ENCODE results near the gene PELI3.

The PELI3 gene

DNA sequence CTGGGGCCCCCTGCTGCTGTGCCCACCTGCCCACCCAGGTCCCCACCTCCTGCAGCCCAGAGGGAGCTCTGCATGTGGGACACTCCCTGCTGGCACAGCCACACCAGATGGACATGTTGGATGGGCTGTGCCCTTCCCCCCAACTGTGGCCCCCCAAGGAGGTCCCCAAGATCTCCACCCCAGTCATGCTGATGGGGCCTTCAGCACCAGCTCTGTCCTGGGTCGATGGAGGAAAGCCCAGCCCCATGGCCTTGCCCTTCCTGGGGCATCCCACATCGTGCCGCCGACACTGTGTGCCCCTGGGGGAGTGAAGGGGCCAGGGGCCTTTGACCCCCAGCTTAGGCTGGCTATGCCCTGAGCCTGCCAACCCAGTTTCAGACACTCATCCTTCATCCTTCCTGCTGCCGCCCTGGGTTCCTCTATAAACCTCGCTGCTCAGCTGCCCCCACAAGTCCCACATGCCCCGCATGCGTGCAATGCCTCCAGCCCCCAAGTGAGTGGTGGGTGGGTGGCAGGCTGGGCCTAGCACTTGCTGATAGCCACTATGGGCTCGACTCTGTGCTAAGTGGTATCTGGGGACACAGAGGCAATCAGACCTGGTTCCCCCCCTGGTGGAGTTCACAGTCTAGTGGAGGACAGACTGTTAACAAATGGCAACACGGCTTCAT lies 9.6 kb downstream of the PELI3 start:
- no peak for DNase-seq

DNA sequence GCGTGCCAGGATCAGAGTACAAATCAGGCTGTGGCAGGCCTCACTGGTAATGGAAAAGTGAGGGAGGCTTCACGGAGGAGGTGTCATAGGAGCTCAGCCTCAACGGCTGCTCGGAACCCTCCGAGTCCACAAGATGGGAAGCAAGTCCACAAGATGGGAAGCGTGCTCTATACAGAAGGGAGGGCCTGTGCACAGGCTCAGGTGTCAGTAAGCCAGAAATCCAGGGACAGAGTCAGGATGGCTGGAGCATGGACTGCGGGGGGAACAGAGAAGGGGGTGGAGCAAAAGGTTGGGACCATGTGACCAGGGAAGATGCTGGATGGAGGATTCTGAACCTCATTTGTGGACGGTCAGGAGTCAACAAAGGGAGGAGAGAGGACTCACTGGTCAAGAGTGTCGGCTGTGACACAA lies 10.1 kb downstream of the PELI3 start:
- no peak for DNase-seq

DNA sequence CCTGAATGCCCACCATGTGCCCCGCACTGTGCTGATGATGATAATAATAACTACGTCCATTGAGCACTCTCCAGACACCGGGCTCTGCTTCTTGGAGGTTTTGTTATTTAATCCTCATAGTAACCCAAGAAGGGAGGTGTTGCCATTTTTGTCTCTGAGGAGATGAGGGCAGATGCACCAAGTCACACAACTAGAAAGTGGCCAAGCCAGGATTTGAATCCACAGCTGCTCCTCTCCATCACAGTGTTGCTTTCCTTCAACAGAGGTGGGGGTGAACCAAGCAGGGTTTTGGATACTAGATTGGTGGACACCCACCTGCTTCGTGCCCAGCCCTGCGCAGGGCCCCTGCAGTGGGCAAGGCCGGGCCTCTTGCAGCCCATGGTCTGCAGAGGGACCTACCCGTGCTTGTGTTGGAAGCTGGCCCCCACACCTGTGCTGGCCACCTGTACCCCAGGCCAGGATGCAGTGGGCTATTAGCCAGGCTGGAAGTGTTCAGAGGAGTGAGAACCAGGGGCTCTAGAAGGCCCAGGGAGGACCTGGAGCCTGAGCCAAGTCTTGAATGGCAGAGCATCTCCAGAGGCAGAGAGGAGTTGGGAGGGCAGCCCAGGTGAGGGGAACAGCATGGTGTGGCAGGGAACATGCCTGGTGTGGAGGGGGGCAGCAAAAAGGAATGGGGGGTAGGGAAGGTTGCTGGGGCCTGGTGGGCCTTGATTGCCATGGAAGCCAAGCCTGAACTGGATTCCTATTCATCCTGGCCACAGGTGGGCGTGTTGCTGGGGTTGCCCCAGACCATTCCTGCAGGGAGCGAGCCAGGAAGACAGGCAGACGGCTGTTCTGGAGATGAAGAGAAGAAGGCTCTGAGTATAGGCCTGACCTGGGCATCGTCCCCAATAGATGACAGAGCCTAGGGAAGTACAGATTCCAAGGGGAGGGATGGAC lies 10.8 kb downstream of the PELI3 start:
- DNase-seq: no peak

DNA sequence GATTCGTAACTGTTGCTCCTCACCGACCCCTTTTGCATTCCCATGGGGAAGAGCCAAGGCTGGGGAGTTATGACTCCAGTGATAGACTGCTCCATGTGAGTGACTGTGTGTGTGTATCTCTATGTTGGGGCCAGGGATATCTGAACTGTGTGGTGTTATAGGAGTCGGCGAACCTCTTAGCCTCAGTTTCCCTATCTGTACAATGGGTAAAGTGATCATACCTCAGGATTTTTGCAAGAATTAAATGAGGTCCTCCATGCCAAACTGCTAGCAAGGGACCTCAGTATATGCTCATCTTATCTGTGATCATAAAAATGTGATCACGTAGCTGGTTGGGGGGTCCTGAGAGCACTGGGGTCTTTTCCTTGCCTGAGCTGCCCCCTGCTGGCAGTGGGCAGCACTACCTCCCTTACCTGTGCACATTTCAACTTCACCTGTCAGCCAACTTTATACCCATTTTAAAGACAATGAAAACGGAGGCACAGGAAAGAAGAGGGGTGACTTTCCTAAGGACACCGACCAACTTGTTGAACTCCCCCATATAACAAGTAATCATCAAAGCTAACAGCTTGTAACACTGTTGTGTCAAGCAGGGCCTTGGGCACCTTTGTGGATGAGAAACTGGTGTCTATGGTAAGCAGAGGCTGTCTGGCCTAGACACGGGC lies 12.2 kb downstream of the PELI3 start:
- peak; percentile 69 for DNase-seq

DNA sequence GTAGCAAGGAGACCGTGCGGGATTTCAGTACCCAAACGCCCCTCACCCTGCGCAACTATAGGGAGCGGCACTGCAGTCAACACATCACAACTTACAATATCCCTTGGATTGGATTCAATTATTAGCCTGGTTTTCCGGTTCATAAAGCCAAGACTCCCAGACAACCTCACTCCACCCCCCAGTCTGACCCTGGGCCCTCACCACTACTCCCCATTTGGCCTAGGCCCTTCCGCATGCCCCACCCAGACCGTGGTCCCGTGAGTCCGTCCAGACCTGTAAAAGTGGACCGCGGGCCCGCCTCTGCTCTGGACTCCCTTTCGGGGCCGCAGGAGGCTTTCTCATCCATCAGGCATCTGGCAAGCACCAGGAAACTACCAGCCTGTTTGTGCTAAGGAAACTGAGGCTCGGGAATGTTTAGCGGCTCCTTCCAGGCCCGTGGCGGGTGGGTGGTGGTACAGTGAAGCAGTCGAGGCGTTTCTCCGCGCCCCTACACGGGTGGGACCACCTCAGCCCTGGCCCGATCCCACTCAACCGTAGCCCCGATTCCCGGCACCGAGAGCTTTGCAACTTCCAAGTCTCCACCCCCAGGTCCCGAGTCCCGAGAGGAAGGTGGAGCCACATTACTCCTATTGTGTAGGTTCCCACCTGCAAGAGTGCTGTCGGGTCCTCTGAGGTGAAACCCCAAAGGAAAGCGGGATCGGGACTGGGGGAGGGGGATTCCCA lies 12.8 kb downstream of the PELI3 start:
- DNase-seq: peak; percentile 98

DNA sequence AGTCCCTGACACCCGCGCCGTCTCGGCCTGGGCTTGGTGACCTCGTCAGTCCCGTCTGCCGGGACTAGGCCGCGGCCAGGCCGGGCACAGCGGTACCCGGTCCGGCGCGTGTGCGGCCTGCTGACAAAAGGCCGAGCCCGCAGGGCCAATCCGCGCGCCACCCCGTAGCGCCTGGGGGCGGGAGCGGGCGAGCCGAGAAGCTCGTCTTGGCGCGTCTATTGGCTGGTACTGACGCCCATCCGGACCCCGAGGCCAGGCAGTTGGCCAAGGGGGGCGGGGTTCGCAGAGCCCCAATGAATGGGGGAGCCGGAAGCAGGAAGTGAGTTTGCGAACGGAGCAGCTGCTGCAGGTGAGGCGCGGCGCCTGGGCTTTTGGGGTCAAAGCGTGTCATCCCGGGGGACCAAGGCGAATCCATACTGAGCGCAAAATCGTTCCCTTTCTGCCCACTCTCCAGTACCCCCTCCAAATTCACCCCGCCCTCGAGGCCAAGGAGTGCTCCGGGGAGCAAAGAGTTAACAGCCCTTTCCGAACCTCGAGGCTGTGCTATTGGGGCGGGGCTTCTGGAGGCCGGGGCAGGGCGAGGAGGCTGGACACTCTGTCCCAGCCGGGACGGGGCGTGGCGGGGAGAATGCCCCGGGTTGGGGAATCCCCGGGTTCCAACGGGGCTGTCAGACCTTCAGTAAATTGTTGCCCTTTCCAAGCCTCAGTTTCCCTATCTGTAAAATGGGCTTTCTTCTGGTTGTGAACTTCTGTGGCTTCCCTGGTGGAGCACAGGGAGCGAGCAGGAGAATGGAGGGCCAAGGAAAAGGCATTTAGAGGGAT lies 13.6 kb downstream of the PELI3 start, which contains the start of gene DPP3:
TSS of gene DPP3 (plus strand) at position 318 of the 822 bp plus-strand sequence. CDS start 1,767 bp downstream, outside the sequence.
- DNase-seq: peak; percentile 100

DNA sequence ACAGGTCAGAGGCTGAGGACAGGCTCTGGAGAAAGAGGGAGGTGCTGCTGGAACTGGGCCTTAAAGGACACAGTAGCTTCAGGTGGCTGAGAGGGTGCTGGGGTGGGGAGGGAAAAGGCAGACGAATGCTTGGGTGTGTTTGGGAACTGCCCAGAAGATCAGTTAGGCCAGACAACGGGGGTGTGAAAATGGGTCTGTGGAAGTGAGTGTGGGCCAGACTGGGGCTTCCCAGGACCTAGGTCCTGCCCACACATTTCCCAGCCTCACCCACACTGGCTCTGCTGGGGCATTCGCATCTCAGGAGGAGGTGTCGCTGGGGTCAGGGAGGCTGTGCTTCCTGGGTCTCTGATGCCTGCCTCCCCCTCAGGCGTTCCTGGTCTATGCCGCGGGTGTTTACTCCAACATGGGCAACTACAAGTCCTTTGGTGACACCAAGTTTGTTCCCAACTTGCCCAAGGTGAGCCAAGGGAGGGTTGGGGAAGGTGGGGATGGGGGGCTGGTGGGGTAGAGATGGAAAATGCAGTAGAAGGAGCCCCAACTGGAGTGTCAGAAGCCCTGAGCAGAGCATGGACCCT lies 18.2 kb downstream of the PELI3 start:
- no peak for DNase-seq

DNA sequence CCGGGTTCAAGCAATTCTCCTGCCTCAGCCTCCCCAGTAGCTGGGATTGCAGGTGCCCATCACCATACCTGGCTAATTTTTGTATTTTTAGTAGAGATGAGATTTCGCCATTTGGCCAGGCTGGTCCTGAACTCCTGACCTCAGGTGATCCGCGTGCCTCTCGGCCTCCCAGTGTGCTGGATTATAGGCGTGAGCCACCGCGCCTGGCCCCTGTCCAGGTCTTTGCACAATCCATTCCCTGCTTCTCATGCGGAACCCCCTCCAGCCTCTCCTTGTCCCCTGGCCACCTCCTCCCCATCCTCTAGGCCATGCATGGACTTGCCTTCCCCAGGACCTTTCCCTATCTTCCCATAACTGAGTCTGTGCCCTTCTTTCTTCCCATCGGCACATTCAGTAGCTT lies 22.3 kb downstream of the PELI3 start:
- DNase-seq: peak; percentile 77

DNA sequence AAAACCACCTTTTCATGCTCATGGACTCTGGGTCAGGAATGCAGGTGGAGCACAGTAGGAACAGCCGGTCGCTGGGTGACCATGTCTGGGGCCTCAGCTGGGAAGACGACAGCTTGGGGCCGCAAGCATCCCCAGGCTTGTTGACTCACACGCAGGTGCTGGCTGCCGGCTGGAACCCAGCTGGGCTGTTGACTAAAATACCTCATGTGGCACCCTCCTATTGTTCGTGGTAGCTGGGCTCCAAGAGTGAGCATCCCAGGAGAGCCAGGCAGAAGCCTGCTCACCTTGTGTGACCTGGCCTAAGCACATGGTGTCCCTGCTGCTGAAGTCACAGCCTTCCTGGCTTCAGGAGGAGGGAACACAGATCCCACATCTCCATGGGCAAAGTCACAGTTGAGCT lies 22.9 kb downstream of the PELI3 start:
- peak; percentile 99 for DNase-seq

DNA sequence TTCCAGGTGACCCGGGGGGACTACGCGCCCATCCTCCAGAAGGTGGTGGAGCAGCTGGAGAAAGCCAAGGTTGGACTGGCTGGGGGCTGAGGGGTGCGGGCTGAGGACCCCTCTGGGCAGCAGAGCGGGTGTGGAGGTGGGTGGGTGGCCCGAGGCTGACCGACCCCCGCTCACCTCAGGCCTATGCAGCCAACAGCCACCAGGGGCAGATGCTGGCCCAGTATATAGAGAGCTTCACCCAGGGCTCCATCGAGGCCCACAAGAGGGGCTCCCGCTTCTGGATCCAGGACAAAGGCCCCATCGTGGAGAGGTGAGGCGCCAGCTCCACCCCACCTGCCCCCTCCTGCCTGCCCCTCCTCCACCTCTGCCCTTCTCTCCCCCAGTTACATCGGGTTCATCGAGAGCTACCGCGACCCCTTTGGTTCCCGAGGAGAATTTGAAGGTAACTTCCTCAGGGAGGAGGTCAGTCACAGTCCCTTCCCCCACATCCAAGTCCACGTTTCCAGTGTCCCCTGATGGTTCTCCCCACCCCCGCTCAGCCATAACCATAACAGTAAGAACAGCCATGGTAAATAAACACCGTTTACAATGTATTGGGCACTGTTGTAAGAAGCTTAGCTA lies 24.7 kb downstream of the PELI3 start:
- no peak for DNase-seq

DNA sequence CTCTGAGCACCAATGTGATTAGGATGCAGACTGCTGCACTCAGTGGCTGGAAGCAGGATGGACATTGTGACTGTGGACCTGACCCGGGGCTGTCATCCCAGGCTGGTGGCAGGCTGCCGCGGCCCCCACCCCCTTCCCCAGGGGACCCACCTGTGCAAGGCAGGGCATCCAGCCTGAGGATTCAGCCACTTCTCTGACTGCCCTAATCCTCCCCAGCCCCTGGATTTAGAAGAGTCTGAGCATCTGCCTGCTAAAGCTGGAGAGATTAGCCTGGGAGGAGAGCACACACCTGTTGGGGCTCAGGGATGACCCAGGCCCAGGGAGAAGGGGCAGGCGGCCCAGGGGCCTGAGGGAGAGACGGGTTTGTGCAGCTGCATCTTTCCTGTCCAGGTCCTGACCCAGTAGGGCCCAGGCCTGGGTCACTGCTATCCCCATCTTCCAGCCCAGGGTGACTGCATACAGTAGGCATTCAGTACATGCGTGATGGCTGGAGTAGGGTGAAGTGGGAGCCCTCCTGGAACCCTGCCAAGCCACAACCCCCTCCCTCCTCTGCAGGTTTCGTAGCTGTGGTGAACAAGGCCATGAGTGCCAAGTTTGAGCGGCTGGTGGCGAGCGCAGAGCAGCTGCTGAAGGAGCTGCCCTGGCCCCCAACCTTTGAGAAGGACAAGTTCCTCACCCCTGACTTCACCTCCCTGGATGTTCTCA lies 25.6 kb downstream of the PELI3 start:
- DNase-seq: no peak

DNA sequence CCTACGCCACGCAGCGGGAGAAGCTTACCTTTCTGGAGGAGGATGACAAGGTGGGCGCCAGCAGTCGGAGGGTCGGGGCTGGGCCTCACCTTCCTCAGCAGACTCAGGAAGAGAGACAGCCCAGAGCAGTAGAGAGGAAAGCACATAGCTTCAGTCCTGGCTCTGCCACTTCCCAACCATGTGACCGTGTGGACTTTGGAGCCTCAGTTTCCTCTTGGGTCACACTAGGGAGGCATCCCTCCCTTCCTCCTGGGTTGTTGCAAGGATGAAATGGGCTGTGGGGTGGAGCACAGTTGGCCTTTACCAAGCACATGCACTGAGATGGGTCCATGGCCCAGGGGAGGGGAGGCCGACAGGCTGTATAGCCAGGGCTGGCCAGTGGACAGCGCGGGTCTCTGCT lies 26.4 kb downstream of the PELI3 start:
- DNase-seq: no peak

DNA sequence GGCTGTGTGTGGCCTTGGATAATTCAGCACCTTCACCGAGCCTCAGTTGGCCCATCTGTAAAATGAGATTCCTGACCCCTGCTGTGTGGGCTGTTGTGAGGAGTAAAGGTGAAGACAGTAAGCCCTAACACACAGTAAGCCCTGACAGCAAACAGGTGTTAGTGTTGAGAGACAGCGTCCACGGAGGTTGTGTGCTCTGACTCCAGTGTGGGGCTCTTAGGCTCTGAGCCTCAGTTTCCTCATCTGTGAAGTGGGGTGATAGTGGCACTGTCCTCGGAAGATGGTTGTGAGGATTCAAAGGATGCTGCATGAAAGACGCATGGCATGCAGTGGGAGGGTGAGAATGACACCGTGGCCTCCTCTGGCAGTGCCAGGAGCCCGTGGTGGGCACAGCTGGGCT lies 27.8 kb downstream of the PELI3 start:
- DNase-seq: no peak

DNA sequence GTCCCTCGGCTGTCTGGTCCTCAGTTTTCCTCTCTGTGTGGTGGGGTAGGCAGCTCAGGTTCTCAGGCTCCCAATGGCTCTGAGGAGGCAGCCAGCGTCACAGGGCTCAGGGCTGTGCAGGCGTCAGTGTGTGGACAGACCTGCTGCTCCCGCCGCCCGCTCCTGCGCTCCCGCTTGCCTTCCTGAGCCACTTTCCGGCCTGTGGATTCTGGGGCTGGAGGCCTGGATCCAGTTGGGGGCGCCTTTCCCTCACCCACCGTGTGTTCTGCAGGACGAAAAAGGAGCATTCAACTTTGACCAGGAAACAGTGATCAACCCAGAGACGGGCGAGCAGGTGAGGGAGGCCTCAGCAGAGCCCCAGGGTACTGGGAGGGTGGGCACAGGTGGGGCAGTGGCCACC lies 28.2 kb downstream of the PELI3 start:
- DNase-seq: no peak

DNA sequence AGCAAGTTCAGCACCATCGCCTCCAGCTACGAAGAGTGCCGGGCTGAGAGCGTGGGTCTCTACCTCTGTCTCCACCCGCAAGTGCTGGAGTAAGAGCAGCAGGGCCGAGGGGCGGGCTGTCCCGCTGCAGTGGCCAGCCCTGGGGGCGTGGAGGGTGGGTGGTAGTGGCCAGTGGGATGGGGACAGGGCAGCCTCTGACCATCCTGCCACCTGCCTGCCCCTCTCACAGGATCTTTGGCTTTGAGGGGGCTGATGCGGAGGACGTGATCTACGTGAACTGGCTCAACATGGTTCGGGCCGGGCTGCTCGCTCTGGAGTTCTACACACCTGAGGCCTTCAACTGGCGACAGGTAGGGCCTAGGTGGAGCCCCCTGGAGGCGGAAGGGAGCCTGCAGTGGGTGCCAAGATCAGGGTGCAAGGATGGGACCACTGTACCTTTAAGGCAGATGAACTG lies 28.7 kb downstream of the PELI3 start:
- peak; percentile 47 for DNase-seq

DNA sequence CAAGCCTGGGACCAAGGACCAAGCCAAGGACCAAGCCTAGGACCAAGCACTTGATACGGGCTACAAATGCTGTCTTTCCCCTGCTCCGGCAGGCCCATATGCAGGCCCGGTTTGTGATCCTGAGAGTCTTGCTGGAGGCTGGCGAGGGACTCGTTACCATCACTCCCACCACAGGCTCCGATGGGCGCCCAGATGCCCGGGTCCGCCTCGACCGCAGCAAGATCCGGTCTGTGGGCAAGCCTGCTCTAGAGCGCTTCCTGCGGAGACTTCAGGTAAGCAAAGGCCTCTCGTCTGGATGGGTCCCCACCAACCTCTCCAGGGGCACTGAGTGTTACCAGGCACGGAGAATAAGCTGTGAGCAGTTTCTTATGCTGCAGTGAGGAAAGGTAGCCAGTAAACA lies 30.5 kb downstream of the PELI3 start:
- no peak for DNase-seq

DNA sequence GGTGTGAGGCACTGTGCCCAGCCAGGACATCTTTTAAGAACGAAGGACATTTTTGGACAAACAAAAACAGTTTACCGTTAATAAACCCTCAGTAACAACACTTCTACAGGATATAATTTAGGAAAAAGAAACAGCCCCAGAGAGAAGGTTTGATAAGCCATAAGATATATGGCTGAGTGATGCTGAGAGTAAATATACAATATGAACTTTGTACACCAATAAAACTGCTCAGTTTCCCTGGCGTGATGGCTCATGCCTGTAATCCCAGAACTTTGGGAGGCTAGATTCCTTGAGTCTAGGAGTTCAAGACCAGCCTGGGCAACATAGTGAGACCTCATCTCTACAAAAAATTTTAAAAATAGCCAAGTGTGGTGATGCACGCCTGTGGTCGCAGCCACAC lies 31.8 kb downstream of the PELI3 start:
- no peak for DNase-seq

DNA sequence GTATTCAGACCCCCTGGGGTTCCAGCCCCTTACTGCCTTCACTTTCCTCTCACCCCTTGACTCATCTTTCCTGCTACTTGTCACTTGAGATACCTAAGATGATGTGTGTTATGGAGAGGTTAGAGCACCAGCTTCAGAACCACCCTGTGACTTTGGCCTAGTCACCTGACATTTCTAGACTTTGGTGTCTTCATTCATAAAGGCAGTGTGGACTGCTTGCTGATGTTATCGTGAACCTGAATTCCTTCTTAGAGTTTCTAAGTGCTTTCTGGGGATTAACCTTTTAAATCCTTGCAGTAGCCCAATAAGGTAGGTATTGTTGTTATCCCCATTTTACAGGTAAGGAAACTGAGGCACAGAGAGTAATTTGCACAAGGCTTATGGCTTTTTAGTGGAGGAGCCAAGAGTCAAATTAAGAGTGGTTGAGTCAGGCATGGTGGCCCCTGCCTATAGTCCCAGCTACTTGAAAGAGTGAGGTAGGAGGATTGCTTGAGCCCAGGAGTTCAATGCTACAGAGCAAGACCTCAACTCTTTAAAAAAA lies 38.6 kb downstream of the PELI3 start:
- no peak for DNase-seq

DNA sequence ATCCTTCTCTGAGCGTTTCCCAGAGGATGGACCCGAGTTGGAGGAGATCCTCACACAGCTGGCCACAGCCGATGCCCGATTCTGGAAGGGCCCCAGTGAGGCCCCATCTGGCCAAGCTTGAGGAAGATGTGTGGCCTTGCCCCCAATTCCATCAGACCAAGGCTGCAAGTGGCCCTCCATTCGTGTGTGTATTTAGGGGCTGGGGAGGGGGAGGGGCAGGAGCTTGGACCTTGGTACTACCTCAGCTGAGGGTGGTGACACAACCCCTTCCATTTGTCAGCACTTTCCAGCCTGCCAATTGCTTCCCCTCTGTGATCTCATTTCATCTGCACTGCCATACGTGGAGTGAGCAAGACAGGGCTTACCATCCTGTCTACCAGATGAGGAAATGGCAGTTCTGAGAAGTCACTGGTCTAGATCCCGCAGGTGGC lies 42.4 kb downstream of the PELI3 start:
- no peak for DNase-seq
